Measurements from ENCODE around the gene TRPM5.

- TF ChIP-seq CTCF (IDR thresholded peaks at IDR 0.05; ENCODE audit: insufficient read depth, low read length) (no peak), POLR2AphosphoS5 (IDR thresholded peaks at IDR 0.05; ENCODE audit: low read depth) (no peak)
Measured at GRCh38 chr11:2425506-2425905, 18.8 kb downstream of the TRPM5 start.

Measured in HL-60 (cell line).